Adrenal gland (tissue), 12 donors: Measurements from ENCODE around the gene LIMS1. TPM values are rescaled to one million over a fixed set of nuclear protein-coding genes. Genes with fewer than 3 reads are reported as not detected.

Source experiments
- DNase-seq, 7 donors: peaks; one replicate each; pipeline ENCODE4 v3.0.0-alpha.2; 2019 to 2020
- H3K27ac ChIP-seq, 5 donors: fragments of 200-600 bp; sonication (generic) in 4 of 5; 1 replicate in 3 of 5; 2 replicates in 2 of 5; pipeline versions ENCODE4 v1.5.1 to v1.8.0; 2016 to 2020; ENCODE audit warnings: mild to moderate bottlenecking in 1 of 5
- H3K27me3 ChIP-seq: fragments of 200-600 bp; 2 replicates; pipeline ENCODE4 v1.8.0; 2021
- H3K36me3 ChIP-seq, 2 donors: fragments of 200-600 bp; replicated peaks in 1 of 2; 1 replicate in 1 of 2; 2 replicates in 1 of 2; pipeline versions ENCODE4 v1.5.1 to v1.8.0; 2018 to 2022
- H3K4me1 ChIP-seq, 2 donors: fragments of 200-600 bp; replicated peaks in 1 of 2; 1 replicate in 1 of 2; 2 replicates in 1 of 2; pipeline versions ENCODE4 v1.5.1 to v1.8.0; 2018 to 2021
- H3K4me3 ChIP-seq, 4 donors: fragments of 200-600 bp; sonication (generic) in 3 of 4; one replicate each; pipeline ENCODE4 v1.5.1; 2016 to 2018
- H3K9me3 ChIP-seq, 3 donors: fragments of 200-600 bp; sonication (generic) in 1 of 3; replicated peaks in 1 of 3; 1 replicate in 2 of 3; 2 replicates in 1 of 3; pipeline versions ENCODE4 v1.5.1 to v1.8.0; 2016 to 2021
- POLR2A ChIP-seq, 2 donors: fragments of 450-650 bp; IDR thresholded peaks; one replicate each; pipeline ENCODE4 v1.6.1; 2017; ENCODE audit warnings: antibody characterized with exemption in 2 of 2, mild to moderate bottlenecking in 2 of 2, moderate library complexity in 1 of 2
- WGBS, 4 donors: extraction: QIAGEN DNeasy Blood & Tissue Kit in 2 of 4; methylation state at CpG; one replicate each; pipeline versions ENCODE4 v1.1.5 to v1.1.7; 2013 to 2017; 5-methylcytosine and 5-hydroxymethylcytosine counted together
- intact Hi-C, 2 donors: fragments of 100-400 bp; cut with DNase I; formaldehyde crosslinking; loops; one replicate each; pipeline versions ENCODE4 v1.14.1 to v1.15.0; 2022 to 2023
- polyA plus RNA-seq, 3 donors: library from polyadenylated mRNA; stranded (reverse); fragments of 200-250 nt in 2 of 3; fragments of 350-450 nt in 1 of 3; fragmentation: Illumina TruSeq in 1 of 3; extraction: RNeasy Lipid Tissue Mini Kit (QIAGEN cat#74804) in 1 of 3; gene quantifications; one replicate each; pipeline ENCODE4 v1.2.3, GENCODE V29; 2013 to 2014
- total RNA-seq, 9 donors: library from RNA; depleted of rRNA in 4 of 9; stranded (reverse); fragments of >200 nt in 4 of 9; fragments of 120-200 nt in 1 of 9; fragmentation: NEBNext Ultra II Directional in 1 of 9; extraction: Animal tissue kit (Norgen Biotek cat#: 25700) in 1 of 9; gene quantifications; one replicate each; pipeline versions ENCODE4 v1.1.0 to v1.2.4, GENCODE V29; 2013 to 2023
- TF ChIP-seq, protein P1 (sequence below), 6 experiments: fragments of 450-650 bp in 4 of 6; fragments of 200-600 bp in 2 of 6; sonication (generic) in 1 of 6; IDR thresholded peaks; 1 replicate in 5 of 6; 2 replicates in 1 of 6; pipeline versions ENCODE4 v1.5.1 to v1.8.0; 2016 to 2021; ENCODE audit warnings: antibody characterized with exemption in 6 of 6, mild to moderate bottlenecking in 2 of 6, moderate library complexity in 1 of 6
- donor health status: healthy with polysubstance abuse.
- donor health status: Bipolar disorder and iron deficiency.
- donor health status: DM: yes; HTN: yes; CAD: no.
- donor health status: DM: no; HTN: no; CAD: no.
- donor health status: DM: no; HTN: no; CAD: no.
- donor health status: DM: yes; HTN: yes; CAD: no.

The LIMS1 gene
- total and polyA plus RNA-seq, 12 donors: 33.5 to 182 (median 111) TPM

DNA sequence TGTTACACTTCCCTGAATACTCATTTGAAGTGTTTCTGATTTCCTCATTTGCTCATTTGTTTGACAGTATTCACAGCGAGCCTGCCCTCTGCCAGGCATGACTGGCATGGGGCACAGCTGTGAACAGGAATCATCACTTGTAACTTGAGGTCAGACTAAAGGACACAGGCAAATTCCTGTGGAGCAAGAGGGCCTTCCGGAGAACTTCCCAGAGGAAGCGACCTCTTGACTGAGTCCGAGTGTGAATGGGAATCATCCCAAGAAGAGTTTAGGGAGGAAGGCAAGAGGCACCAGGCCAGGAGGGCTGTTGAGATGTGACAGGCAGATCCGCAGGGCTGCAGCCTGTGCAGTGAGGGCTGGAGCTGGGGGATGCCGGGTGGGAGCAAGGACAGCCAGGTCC, 45.4 kb downstream of the LIMS1 start:
- TF ChIP-seq, protein P1, sequence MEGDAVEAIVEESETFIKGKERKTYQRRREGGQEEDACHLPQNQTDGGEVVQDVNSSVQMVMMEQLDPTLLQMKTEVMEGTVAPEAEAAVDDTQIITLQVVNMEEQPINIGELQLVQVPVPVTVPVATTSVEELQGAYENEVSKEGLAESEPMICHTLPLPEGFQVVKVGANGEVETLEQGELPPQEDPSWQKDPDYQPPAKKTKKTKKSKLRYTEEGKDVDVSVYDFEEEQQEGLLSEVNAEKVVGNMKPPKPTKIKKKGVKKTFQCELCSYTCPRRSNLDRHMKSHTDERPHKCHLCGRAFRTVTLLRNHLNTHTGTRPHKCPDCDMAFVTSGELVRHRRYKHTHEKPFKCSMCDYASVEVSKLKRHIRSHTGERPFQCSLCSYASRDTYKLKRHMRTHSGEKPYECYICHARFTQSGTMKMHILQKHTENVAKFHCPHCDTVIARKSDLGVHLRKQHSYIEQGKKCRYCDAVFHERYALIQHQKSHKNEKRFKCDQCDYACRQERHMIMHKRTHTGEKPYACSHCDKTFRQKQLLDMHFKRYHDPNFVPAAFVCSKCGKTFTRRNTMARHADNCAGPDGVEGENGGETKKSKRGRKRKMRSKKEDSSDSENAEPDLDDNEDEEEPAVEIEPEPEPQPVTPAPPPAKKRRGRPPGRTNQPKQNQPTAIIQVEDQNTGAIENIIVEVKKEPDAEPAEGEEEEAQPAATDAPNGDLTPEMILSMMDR (IDR thresholded peaks at IDR 0.05): no peak
- TF ChIP-seq POLR2A (IDR thresholded peaks at IDR 0.05): no peak
- peaks cover 6 to 46% of the 10 kb centered on the region in 2 donors for H3K4me1 ChIP-seq
- no peak overlapping the region for H3K4me3 ChIP-seq
- no peaks in the 10 kb centered on the region for H3K9me3 ChIP-seq
- 37 to 45% (median 42%) methylated on average over 6 of the region's 6 CpGs for WGBS, 4 donors
- no peaks in the 10 kb centered on the region for H3K36me3 ChIP-seq
- DNase-seq: peak in 6 of 7 donors; percentile 41 to 75 (median 42)
- intact Hi-C loops: loop anchor here (10.0 kb wide), 2 partner anchors 45 to 235 kb away; partner anchors contain the start of gene LIMS1 (in 2 of the 2)
- no peaks in the 10 kb centered on the region for H3K27me3 ChIP-seq
- H3K27ac ChIP-seq: peak overlapping the region in 1 of 5 donors; percentile 47

DNA sequence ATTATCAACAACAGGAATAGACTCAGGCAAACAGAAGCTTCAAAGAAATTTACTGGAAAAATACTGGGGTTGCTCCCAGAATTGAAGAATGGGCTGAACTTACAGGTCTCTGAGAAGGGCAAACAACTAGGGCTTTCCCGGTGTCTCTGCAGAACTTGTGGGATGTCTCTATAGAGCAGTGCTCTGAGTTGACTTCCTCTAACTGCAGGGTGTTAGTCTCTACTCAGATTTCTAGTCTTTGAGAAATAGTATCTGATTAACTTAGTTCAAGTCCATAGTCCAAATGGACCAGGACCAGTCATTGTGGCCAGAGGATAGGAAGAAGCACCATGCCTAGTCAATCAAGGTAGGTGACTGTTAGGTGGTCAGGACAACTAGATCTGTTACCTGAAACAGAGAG, 45.8 kb downstream of the LIMS1 start:
- intact Hi-C loops: loop anchor here (10.0 kb wide), 2 partner anchors 45 to 235 kb away; partner anchors contain the start of gene LIMS1 (in 2 of the 2)
- Histone ChIP-seq H3K36me3 (no peaks in the 10 kb centered on the region), H3K27me3 (no peaks in the 10 kb centered on the region), H3K4me3 (no peak overlapping the region), H3K9me3 (no peaks in the 10 kb centered on the region), H3K27ac (peak overlapping the region in 1 of 5 donors; percentile 47), H3K4me1 (peaks cover 6 to 45% of the 10 kb centered on the region in 2 donors)
- WGBS, 4 donors: 29 to 58% (median 44%) methylated on average over 1 of the region's 1 CpG
- TF ChIP-seq POLR2A (IDR thresholded peaks at IDR 0.05): no peak
- TF ChIP-seq, protein P1 (IDR thresholded peaks at IDR 0.05): no peak
- DNase-seq: no peak

DNA sequence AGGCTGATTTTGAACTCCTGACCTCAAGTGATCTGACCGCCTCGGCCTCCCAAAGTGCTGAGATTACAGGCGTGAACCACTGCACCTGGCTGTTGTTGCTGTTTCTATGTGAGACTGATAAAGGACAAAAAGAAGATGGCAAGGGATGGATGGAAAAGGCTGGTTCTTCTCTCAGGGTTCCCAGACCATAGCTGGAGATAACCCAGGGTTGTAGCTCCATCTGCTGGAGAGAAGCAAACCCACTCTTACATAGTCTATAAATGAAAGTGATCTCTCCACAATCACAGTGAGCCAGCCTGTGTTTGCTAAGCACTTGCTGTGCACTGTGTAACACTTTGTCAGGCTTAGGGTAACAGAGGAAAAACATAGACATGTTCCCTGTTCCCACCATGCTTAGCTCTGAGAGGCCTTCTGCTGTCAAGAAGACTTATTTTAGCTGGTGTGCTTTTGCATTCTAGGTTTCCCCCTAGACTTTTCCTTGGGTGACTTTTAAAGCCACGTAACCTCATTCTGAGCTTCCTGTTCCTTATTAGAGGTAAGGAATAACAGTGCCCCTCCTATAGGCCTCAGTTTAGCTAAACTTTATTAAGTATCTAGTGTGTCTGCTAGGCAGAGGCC, 49.7 kb downstream of the LIMS1 start:
- peak; percentile 63 to 88 (median 74) for DNase-seq
- intact Hi-C loops: loop anchor here (10.0 kb wide), 2 partner anchors 49 to 239 kb away; partner anchors contain the start of gene LIMS1 (in 2 of the 2)
- Histone ChIP-seq H3K36me3 (no peaks in the 10 kb centered on the region), H3K4me3 (no peak overlapping the region), H3K4me1 (peaks cover 24 to 63% of the 10 kb centered on the region in 2 donors), H3K9me3 (no peaks in the 10 kb centered on the region), H3K27ac (peak overlapping the region in 2 of 5 donors; percentile 58 to 80), H3K27me3 (no peaks in the 10 kb centered on the region)
- WGBS, 4 donors: 53 to 66% (median 54%) methylated on average over 4 of the region's 4 CpGs
- TF ChIP-seq, protein P1 (IDR thresholded peaks at IDR 0.05): peak; percentile 62 to 94 (median 85)
- no peak for TF ChIP-seq POLR2A (IDR thresholded peaks at IDR 0.05)

DNA sequence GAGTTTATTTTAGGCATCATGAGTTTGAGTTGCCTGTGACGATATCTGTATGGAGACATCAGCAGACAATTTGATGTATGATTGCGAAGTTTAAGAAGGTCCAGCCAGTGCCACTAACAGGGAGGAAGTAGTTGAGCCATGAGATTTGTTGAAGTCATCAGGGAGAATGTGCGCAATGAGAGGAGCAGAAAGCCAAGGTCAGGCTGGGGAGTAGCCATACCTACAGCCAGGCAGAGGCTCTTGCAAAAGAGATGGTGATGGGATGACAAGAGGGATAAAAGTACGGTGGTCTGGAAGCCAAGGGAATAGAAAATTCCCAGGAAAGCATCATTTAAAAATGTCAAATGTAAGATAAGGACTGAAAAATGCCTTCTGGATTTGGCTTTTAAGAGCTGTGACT, 51.2 kb downstream of the LIMS1 start:
- Histone ChIP-seq H3K9me3 (no peaks in the 10 kb centered on the region), H3K27me3 (no peaks in the 10 kb centered on the region), H3K27ac (peak overlapping the region in 4 of 5 donors; percentile 45 to 85 (median 81)), H3K4me1 (peaks cover 24 to 54% of the 10 kb centered on the region in 2 donors), H3K4me3 (no peak overlapping the region), H3K36me3 (no peaks in the 10 kb centered on the region)
- peak in 6 of 7 donors; percentile 52 to 83 (median 62) for DNase-seq
- TF ChIP-seq, protein P1 (IDR thresholded peaks at IDR 0.05): no peak
- no peak for TF ChIP-seq POLR2A (IDR thresholded peaks at IDR 0.05)
- WGBS, 4 donors: 38 to 47% (median 42%) methylated on average over 4 of the region's 4 CpGs
- intact Hi-C loops: loop anchor here (10.0 kb wide), 2 partner anchors 51 to 241 kb away; partner anchors contain the start of gene LIMS1 (in 2 of the 2)
